ENCODE measurements around the gene FMNL2.

DNA sequence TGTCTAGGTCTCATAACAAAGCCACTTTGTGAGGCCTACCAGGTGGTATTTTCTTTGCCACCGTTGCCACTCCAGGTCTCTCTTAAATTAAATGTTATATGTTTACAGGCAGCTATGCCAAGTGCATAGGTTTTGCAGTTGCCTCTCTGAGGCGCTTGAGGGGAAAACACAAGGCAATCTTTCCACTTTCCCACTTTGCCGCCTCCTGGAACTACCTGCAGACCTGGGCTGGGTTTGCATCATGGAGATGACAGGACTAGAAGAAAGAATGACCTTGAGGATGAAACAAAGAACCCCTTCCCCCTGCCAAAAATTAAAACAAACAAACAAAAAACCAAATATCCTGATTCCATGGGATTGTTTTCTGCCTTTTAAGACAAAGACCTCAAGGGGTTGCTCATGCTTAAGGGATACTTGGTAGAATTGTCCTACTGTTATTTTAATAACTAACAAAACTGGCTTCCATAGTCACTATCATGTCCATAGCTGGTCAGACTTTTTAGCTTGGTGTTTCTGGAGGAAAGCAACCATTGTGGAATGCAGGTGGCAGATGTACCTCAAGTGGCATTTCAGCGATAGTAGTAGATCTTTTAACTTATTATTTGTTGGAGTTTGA, 222.4 kb downstream of the FMNL2 start:
- TF ChIP-seq SMC3 (conservative IDR thresholded peaks at IDR 0.05; ENCODE audit: poor library complexity) (no peak), EZH2 (IDR thresholded peaks at IDR 0.05; ENCODE audit: borderline replicate concordance, insufficient read depth, low read length, poor library complexity, severe bottlenecking) (no peak), RAD21 (conservative IDR thresholded peaks at IDR 0.05) (no peak), TAF1 (IDR thresholded peaks at IDR 0.05; ENCODE audit: low read depth) (no peak), MXI1 (conservative IDR thresholded peaks at IDR 0.05; ENCODE audit: poor library complexity, severe bottlenecking) (no peak), POLR2AphosphoS5 (IDR thresholded peaks at IDR 0.05) (no peak), EP300 (conservative IDR thresholded peaks at IDR 0.05; ENCODE audit: poor library complexity, severe bottlenecking) (no peak)
- TF ChIP-seq, protein P1, sequence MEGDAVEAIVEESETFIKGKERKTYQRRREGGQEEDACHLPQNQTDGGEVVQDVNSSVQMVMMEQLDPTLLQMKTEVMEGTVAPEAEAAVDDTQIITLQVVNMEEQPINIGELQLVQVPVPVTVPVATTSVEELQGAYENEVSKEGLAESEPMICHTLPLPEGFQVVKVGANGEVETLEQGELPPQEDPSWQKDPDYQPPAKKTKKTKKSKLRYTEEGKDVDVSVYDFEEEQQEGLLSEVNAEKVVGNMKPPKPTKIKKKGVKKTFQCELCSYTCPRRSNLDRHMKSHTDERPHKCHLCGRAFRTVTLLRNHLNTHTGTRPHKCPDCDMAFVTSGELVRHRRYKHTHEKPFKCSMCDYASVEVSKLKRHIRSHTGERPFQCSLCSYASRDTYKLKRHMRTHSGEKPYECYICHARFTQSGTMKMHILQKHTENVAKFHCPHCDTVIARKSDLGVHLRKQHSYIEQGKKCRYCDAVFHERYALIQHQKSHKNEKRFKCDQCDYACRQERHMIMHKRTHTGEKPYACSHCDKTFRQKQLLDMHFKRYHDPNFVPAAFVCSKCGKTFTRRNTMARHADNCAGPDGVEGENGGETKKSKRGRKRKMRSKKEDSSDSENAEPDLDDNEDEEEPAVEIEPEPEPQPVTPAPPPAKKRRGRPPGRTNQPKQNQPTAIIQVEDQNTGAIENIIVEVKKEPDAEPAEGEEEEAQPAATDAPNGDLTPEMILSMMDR (IDR thresholded peaks at IDR 0.05; ENCODE audit: poor library complexity, severe bottlenecking) = no peak
